Liver (tissue), 9 donors: ENCODE data around the gene MEI4. TPM values are rescaled to one million over a fixed set of nuclear protein-coding genes. Genes with fewer than 3 reads are reported as not detected.

ENCODE experiments used
- DNase-seq: peaks from one replicate; pipeline ENCODE4 v3.0.0-alpha.2; 2017; ENCODE audit warnings: low spot score
- H3K27ac ChIP-seq, 2 donors: one replicate each; pipeline ENCODE4 v1.7.0; 2013; ENCODE audit warnings: inconsistent platforms in 2 of 2, low read length in 2 of 2, control low read depth in 1 of 2, low read depth in 1 of 2, mild to moderate bottlenecking in 1 of 2
- H3K27me3 ChIP-seq, 4 donors: one replicate each; pipeline versions ENCODE4 v1.6.1 to v1.7.0; 2013; ENCODE audit warnings: low read length in 3 of 4, inconsistent platforms in 1 of 4, mild to moderate bottlenecking in 1 of 4, moderate library complexity in 1 of 4; ENCODE audit not compliant: control insufficient read depth in 4 of 4, insufficient read depth in 4 of 4
- H3K36me3 ChIP-seq, 4 donors: one replicate each; pipeline versions ENCODE4 v1.6.1 to v1.7.0; 2013; ENCODE audit warnings: low read length in 3 of 4, mild to moderate bottlenecking in 3 of 4, low read depth in 1 of 4, moderate library complexity in 1 of 4; ENCODE audit not compliant: control insufficient read depth in 4 of 4, insufficient read depth in 3 of 4
- H3K4me1 ChIP-seq, 4 donors: one replicate each; pipeline versions ENCODE4 v1.6.1 to v1.7.0; 2013; ENCODE audit warnings: low read length in 3 of 4, mild to moderate bottlenecking in 3 of 4, moderate library complexity in 1 of 4; ENCODE audit not compliant: control insufficient read depth in 4 of 4, insufficient read depth in 4 of 4
- H3K4me3 ChIP-seq, 3 donors: one replicate each; pipeline versions ENCODE4 v1.6.1 to v1.7.0; 2013; ENCODE audit warnings: low read length in 3 of 3, control low read depth in 1 of 3, low read depth in 1 of 3, mild to moderate bottlenecking in 1 of 3
- H3K9ac ChIP-seq, 2 donors: one replicate each; pipeline ENCODE4 v1.7.0; 2013; ENCODE audit warnings: low read length in 2 of 2, mild to moderate bottlenecking in 2 of 2, moderate library complexity in 2 of 2, control low read depth in 1 of 2, low read depth in 1 of 2
- H3K9me3 ChIP-seq, 4 donors: one replicate each; pipeline versions ENCODE4 v1.6.1 to v1.7.0; 2013; ENCODE audit warnings: low read length in 3 of 4; ENCODE audit not compliant: control insufficient read depth in 4 of 4
- EGR1 ChIP-seq, 2 donors: IDR thresholded peaks; 2 replicates each; pipeline ENCODE4 v1.6.1; 2016 to 2018; ENCODE audit warnings: antibody characterized with exemption in 2 of 2, low read depth in 2 of 2
- FOXA1 ChIP-seq: IDR thresholded peaks from 2 replicates; pipeline ENCODE4 v1.6.1; 2016; ENCODE audit warnings: antibody characterized with exemption
- FOXA2 ChIP-seq: IDR thresholded peaks from 2 replicates; pipeline ENCODE4 v1.6.1; 2016; ENCODE audit warnings: antibody characterized with exemption
- GABPA ChIP-seq, 2 donors: IDR thresholded peaks in 1 of 2; conservative IDR thresholded peaks in 1 of 2; 2 replicates each; pipeline ENCODE4 v1.6.1; 2016; ENCODE audit warnings: antibody characterized with exemption in 2 of 2, mild to moderate bottlenecking in 1 of 2, moderate library complexity in 1 of 2
- HNF4A ChIP-seq, 2 donors: conservative IDR thresholded peaks; 2 replicates each; pipeline ENCODE4 v1.6.1; 2016; ENCODE audit warnings: antibody characterized with exemption in 2 of 2, mild to moderate bottlenecking in 2 of 2
- HNF4G ChIP-seq: IDR thresholded peaks from 2 replicates; pipeline ENCODE4 v1.6.1; 2016; ENCODE audit warnings: antibody characterized with exemption
- JUND ChIP-seq, 2 donors: IDR thresholded peaks; 2 replicates each; pipeline ENCODE4 v1.6.1; 2016; ENCODE audit warnings: antibody characterized with exemption in 2 of 2
- NR2F2 ChIP-seq: IDR thresholded peaks from 2 replicates; pipeline ENCODE4 v1.6.1; 2016; ENCODE audit warnings: antibody characterized with exemption
- RAD21 ChIP-seq, 2 donors: IDR thresholded peaks; 2 replicates each; pipeline ENCODE4 v1.6.1; 2016; ENCODE audit warnings: antibody characterized with exemption in 2 of 2, mild to moderate bottlenecking in 2 of 2
- RXRA ChIP-seq, 2 donors: IDR thresholded peaks; 2 replicates each; pipeline ENCODE4 v1.6.1; 2017 to 2018; ENCODE audit warnings: antibody characterized with exemption in 2 of 2, mild to moderate bottlenecking in 1 of 2
- SP1 ChIP-seq: IDR thresholded peaks from 2 replicates; pipeline ENCODE4 v1.6.1; 2018; ENCODE audit warnings: antibody characterized with exemption, mild to moderate bottlenecking
- TAF1 ChIP-seq: conservative IDR thresholded peaks from 2 replicates; pipeline ENCODE4 v1.6.1; 2016; ENCODE audit warnings: antibody characterized with exemption, mild to moderate bottlenecking
- YY1 ChIP-seq: IDR thresholded peaks from 2 replicates; pipeline ENCODE4 v1.6.1; 2016; ENCODE audit warnings: antibody characterized with exemption, mild to moderate bottlenecking
- WGBS: extraction: QIAGEN DNeasy Blood & Tissue Kit; methylation state at CpG from one replicate; pipeline ENCODE4 v1.1.7; 2013; 5-methylcytosine and 5-hydroxymethylcytosine counted together
- polyA plus RNA-seq, 2 donors: library from polyadenylated mRNA; stranded (reverse) in 1 of 2; unstranded in 1 of 2; fragments of 200-250 nt in 1 of 2; fragments of >200 nt in 1 of 2; fragmentation: Nextera tagmentation in 1 of 2; extraction: Ambion mirVana in 1 of 2; gene quantifications; one replicate each; pipeline versions ENCODE4 v1.2.1 to v1.2.3, GENCODE V29; 2013 to 2015
- total RNA-seq, 2 donors: library from RNA; depleted of rRNA; stranded (reverse); fragments of >200 nt; gene quantifications; one replicate each; pipeline ENCODE4 v1.2.3, GENCODE V29; 2014
- TF ChIP-seq, protein P1 (sequence below): IDR thresholded peaks from 2 replicates; pipeline ENCODE4 v1.6.1; 2016; ENCODE audit warnings: antibody characterized with exemption
- TF ChIP-seq, protein P2 (sequence below): fragments of 150-350 bp; IDR thresholded peaks from 2 replicates; pipeline ENCODE4 v1.5.1; 2017; ENCODE audit warnings: improper control_type of control experiment, low read depth, low read length; ENCODE audit not compliant: missing input control
- TF ChIP-seq, protein P3 (sequence below): IDR thresholded peaks from 2 replicates; pipeline ENCODE4 v1.6.1; 2016; ENCODE audit warnings: antibody characterized with exemption
- TF ChIP-seq, protein P4 (sequence below): IDR thresholded peaks from 2 replicates; pipeline ENCODE4 v1.6.1; 2016; ENCODE audit warnings: antibody characterized with exemption
- donor health status: healthy.
- donor health status: healthy.
- donor health status: healthy.
- donor health status: healthy.
- donor health status: healthy.

MEI4 gene
- total and polyA plus RNA-seq, 4 donors: 0.36 to 0.84 (median 0.42) TPM

DNA sequence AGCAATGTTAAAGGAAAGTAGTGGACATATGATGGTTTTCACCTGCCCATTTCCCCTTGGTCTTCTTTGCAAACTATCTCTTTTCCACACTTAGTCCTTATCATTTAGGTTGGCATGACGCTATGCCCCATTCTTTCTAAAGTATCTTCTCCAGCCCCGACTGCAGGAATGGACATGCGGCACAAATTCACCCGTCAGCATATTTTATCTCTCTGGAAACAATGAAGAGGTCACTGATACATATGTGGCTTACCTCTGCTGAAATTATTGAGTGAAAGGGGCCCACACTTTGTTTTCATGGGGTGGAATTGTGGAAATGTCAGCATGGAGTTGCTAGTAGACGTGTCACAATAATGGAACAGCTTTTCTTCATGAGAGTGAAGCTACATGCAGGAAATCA, 45.8 kb upstream of the MEI4 start:
- Histone ChIP-seq H3K27me3 (no peaks in the 10 kb centered on the region), H3K4me1 (no peaks in the 10 kb centered on the region), H3K9me3 (no peaks in the 10 kb centered on the region), H3K4me3 (no peak overlapping the region), H3K27ac (no peak overlapping the region), H3K36me3 (no peaks in the 10 kb centered on the region), H3K9ac (no peak overlapping the region)
- no peak for DNase-seq
- 85% methylated on average over 5 of the region's 5 CpGs for WGBS
- TF ChIP-seq HNF4A (conservative IDR thresholded peaks at IDR 0.05) (no peak), TAF1 (no peak), GABPA (IDR thresholded peaks at IDR 0.05 in 1 of 2, conservative IDR thresholded peaks at IDR 0.05 in 1 of 2) (no peak), JUND (IDR thresholded peaks at IDR 0.05) (no peak)
- TF ChIP-seq, protein P1, sequence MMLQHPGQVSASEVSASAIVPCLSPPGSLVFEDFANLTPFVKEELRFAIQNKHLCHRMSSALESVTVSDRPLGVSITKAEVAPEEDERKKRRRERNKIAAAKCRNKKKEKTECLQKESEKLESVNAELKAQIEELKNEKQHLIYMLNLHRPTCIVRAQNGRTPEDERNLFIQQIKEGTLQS: no peak

DNA sequence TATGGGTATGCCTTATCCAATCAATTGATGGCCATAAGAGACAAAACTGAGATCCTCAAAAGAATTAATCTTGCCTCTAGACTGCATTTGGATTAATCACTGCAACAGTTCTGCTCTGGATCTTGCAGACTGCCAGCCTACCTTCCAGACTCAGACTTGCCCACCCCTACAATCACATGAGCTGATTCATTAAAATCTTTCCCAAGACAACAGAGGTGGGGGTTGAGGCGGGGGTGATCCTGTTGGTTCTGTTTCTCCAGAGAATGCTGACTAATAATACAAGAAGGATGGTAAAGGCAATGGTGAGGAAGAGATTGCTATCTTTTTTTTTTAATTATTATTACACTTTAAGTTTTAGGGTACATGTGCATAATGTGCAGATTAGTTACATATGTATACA, 43.7 kb upstream of the MEI4 start:
- H3K36me3 ChIP-seq: no peaks in the 10 kb centered on the region
- H3K4me1 ChIP-seq: no peaks in the 10 kb centered on the region
- H3K27me3 ChIP-seq: no peaks in the 10 kb centered on the region
- 83% methylated on average over 1 of the region's 1 CpG for WGBS
- no peak overlapping the region for H3K27ac ChIP-seq
- TF ChIP-seq TAF1 (no peak), JUND (IDR thresholded peaks at IDR 0.05) (no peak), HNF4A (conservative IDR thresholded peaks at IDR 0.05) (no peak), GABPA (IDR thresholded peaks at IDR 0.05 in 1 of 2, conservative IDR thresholded peaks at IDR 0.05 in 1 of 2) (no peak), RXRA (IDR thresholded peaks at IDR 0.05) (no peak), NR2F2 (no peak), YY1 (no peak), SP1 (no peak), EGR1 (IDR thresholded peaks at IDR 0.05; ENCODE audit: low read depth in 2 of 2) (no peak), RAD21 (IDR thresholded peaks at IDR 0.05) (no peak), HNF4G (no peak), FOXA1 (no peak), FOXA2 (no peak)
- TF ChIP-seq, protein P1: no peak
- TF ChIP-seq, protein P2, sequence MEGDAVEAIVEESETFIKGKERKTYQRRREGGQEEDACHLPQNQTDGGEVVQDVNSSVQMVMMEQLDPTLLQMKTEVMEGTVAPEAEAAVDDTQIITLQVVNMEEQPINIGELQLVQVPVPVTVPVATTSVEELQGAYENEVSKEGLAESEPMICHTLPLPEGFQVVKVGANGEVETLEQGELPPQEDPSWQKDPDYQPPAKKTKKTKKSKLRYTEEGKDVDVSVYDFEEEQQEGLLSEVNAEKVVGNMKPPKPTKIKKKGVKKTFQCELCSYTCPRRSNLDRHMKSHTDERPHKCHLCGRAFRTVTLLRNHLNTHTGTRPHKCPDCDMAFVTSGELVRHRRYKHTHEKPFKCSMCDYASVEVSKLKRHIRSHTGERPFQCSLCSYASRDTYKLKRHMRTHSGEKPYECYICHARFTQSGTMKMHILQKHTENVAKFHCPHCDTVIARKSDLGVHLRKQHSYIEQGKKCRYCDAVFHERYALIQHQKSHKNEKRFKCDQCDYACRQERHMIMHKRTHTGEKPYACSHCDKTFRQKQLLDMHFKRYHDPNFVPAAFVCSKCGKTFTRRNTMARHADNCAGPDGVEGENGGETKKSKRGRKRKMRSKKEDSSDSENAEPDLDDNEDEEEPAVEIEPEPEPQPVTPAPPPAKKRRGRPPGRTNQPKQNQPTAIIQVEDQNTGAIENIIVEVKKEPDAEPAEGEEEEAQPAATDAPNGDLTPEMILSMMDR: no peak
- TF ChIP-seq, protein P3, sequence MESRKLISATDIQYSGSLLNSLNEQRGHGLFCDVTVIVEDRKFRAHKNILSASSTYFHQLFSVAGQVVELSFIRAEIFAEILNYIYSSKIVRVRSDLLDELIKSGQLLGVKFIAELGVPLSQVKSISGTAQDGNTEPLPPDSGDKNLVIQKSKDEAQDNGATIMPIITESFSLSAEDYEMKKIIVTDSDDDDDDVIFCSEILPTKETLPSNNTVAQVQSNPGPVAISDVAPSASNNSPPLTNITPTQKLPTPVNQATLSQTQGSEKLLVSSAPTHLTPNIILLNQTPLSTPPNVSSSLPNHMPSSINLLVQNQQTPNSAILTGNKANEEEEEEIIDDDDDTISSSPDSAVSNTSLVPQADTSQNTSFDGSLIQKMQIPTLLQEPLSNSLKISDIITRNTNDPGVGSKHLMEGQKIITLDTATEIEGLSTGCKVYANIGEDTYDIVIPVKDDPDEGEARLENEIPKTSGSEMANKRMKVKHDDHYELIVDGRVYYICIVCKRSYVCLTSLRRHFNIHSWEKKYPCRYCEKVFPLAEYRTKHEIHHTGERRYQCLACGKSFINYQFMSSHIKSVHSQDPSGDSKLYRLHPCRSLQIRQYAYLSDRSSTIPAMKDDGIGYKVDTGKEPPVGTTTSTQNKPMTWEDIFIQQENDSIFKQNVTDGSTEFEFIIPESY: no peak
- TF ChIP-seq, protein P4, sequence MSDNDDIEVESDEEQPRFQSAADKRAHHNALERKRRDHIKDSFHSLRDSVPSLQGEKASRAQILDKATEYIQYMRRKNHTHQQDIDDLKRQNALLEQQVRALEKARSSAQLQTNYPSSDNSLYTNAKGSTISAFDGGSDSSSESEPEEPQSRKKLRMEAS: no peak
- no peaks in the 10 kb centered on the region for H3K9me3 ChIP-seq
- no peak overlapping the region for H3K9ac ChIP-seq
- DNase-seq: no peak
- H3K4me3 ChIP-seq: no peak overlapping the region
